Urothelium cell line (cell line): Measurements from ENCODE around the gene EIF4G3.
"Not testable (repeated sequence)": the region's sequence is repeated elsewhere in the genome, so short reads cannot be mapped to it uniquely, and the experiment has no call there.

Source experiments
- DNase-seq: peaks from one replicate; pipeline ENCODE4 v3.0.0; 2011; ENCODE audit warnings: low spot score, mixed read lengths
- FAIRE-seq: peaks from 2 replicates; lab custom pipeline; 2011; peaks lifted over from hg19 to GRCh38; lab: Jason Lieb, UNC

Gene EIF4G3

DNA sequence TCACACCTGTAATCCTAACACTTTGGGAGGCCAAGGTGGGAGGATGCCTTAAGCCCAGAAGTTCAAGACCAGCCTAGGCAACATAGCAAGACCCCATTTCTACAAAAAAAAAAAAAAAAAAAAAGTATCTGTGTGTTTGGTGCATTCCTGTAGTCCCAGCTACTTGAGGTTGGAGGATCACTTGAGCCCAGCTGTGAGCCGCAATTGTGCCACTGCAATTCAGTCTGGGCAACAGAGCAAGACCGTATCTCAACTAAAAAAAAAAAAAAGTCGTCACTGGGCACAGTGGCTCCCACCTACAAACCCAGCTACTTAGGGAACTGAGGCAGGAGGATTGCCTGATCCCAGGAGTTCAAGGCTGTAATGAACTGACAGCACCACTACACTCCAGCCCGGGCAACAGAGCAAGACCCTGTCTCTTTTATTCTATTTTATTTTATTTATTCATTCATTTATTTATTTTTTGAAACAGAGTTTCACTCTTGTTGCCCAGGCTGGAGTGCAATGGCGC lies 8.6 kb upstream of the EIF4G3 start:
- FAIRE-seq (no peak), DNase-seq (no peak)

DNA sequence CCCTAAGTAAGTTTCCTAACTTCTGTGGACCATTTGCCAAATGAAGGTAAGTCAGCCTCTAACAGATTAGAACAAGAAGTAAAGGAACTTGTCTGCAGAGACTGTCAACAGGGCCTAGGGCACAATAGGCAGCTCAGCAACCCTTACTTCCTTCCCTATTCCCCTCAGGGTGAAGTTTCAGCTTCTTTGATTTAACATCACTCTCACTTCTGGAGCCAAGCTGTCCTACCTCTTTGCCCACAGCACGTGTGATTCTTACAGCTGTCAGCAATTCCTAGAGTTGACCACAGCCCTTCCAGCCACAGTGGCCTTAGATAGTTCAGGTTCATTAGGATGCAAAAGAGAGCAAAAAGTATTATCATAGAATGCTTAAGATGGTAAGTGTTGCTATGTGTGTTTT lies 7.6 kb upstream of the EIF4G3 start:
- DNase-seq: no peak
- FAIRE-seq: no peak

DNA sequence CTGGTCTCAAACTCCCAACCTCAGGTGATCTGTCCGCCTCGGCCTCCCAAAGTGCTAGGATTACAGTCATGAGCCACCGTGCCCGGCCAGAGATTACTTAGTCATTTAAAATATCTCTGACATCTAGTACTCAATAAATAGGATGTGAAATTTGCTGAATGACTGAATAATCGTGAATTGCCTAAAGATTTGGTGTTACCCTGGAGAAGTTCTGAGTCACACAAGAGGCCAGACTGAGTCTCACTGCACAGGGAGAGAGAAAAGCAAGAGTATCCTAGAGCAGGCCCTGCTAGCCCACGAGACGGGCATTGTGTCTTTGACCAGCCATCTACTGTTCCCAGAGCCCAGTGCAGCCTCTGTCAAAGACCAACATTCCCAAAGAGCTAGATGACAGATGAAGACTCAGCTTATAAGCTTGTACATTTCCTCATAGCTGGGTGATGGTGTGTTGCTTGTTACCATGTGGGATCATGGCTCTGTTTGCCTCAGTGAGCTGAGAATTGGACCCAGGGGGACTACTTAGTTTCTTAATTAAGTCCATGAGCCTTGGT lies 5.6 kb upstream of the EIF4G3 start:
- no peak for FAIRE-seq
- DNase-seq: no peak

DNA sequence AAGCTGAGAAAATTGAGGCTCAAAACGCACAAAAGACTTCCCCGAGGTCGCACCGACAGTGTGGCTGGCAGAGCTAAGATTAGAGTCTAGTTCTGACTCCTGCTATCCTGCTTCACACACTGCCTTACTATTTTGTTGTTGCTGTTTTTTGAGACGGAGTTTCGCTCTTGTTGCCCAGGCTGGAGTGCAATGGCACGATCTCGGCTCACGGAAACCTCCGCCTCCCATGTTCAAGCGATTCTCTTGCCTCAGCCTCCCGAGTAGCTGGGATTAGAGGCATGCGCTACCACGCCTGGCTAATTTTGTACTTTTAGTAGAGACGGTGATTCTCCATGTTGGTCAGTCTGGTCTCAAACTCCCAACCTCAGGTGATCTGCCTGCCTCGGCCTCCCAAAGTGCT lies 1.6 kb upstream of the EIF4G3 start:
- not testable (repeated sequence) for FAIRE-seq, DNase-seq

DNA sequence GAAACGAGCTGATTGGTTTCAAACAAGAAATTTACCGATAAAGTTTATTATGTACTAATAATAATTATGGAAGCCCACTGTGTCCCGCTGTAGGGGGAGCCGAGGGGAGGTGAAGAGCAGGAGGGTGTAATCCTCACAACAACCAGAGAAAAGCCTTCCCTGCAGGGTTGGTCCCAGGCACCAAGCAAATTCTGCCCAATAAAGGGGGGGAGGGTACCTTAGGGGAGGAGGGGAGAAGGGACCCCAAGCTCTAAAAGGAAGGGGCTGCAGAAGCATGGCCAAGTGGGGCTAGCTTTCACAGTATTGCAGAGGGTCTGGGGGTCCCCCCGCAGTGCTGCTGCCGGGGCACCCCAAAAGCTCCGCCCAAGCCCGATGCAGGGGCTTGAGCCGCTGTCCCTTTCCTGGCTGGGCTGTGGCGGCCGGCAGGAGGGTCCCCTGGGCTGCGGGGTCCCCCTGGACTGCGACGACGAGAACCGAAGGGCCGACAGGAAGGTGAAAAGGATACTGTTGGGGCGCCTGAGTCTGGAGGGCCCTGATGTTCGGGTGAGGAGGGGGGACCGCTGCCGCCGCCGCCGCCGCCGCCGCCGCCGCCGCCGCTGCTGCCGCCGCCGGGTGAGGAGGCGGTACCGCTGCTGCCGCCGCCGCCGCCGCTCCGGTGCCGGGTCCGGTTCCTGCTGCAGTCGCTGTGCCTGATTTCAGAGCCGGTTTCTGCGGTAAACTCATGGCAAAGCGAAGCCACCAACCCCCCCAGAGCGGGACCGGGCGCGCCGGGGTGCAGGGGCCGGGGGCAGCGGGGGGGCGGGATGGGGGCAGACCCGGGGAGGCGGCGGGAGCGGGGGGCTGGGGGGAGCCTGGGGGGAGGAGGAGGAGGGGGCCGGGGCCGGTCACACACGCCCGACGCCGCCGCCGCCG lies 771 bp downstream of the EIF4G3 start:
- DNase-seq (peak; percentile 41), FAIRE-seq (no peak)

DNA sequence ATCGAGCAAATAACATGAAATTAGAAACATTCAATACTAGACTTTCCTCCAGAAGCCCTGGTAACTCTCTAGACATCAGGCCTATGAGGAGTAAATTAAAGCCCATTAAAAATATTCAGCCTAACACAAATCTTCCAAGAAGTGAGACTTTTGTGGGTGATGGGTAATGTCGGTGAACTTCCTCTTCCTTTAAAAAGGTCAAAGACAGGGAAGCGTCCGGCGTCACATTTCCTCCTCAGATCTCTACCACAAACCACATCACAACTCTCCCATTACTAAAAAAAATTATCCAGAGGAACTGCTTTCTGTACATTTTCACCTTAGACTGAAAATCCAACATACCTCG lies 1.4 kb downstream of the EIF4G3 start:
- DNase-seq: no peak
- no peak for FAIRE-seq

DNA sequence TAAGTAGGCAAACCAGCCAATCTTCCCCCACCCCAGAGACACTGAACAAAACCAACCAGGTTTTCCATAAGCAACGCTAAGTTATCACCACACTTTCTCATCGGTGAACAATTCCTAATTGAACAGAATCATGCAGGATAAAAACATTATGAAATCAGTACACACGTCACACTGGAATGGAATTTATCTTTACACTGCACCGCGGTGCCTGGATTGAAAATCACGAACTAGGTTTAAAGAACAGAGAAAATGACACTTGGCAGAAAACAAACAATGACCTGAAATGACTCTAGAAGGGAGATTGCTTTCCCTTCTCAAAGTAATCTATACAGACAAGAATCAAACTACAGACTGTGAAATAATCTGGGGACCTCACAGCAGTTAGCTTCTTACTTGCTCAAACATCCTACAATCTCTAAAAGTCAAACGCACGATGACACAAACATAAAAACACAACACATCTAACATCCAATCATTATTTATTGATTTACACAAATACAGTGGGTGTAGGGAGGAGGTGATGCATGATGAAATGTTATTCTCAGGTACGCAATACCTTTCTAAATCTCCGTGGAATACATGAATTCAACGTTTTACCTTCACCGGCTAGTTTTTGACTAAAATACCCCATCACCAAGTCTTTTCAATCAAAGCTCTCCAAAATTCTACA lies 1.9 kb downstream of the EIF4G3 start:
- DNase-seq (no peak), FAIRE-seq (no peak)

DNA sequence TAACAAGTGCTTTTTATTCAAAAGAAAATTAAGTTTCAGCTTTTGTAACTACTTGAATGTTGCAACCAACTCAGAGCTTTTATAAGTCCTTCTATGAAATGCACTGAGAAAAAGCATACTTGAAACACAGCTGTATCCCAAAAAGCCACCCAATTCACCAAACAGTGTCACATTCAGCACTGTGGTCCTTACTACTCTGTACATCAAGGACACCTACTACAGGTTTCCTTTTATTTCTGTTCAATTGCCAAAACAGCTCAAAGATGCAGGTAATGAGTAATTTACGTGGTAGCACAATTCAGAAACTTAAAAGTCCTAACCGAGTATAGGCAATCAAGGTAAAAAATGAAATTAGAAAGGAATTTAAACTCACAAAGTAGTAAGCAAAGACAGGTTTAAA lies 2.5 kb downstream of the EIF4G3 start:
- FAIRE-seq (no peak), DNase-seq (no peak)

DNA sequence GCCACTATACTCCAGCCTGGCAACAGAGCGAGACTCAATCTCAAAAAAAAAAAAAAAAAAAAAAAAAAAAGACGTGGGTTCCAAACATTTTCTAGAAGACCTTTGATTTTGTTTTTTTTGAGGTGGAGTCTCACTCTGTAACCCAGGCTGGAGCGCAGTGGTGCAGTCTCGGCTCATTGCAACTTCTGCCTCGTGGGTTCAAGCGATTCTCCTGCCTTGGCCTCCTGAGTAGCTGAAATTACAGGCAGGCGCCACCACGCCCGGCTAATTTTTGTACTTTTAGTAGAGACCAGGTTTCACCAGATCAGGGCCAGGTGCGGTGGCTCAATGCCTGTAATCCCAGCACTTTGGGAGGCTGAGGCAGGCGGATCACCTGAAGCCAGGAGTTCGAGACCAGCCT lies 3.6 kb downstream of the EIF4G3 start:
- not testable (repeated sequence) for DNase-seq, FAIRE-seq

DNA sequence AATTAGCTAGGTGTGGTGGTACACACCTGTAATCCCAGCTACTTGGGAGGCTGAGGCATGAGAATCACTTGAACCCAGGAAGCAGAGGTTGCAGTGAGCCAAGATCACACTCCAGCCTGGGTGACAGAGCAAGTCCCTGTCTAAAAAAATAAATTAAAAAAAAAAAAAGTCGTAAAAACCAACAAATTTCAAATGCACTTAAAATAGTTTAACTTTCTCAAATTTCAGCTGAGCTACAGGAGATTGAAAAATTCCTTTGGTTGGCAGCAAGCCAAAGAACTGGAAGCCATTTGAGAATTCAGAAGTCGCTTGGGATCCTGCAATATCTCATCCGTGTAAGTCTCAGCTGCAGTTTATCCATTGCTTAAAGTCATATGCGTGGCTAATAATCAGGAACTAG lies 5.9 kb downstream of the EIF4G3 start:
- FAIRE-seq, DNase-seq: not testable (repeated sequence)

DNA sequence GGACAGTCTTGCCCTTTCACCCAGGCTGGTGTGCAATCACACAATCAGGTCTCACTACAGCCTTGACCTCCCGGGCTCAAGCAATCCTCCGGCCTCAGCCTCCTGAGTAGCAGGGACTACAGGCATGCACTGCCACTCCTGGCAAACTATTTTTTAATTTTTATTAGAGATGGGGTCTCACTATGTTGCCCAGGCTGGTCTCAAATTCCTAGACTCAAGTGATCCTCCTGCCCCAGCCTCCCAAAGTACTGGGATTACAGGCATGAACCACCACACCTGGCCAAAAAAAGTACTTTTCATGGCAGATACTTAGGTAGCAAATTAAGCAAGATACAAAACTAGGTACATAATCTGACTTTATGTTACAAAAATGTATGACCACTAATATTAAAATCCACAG lies 8.3 kb downstream of the EIF4G3 start:
- FAIRE-seq: no peak
- no peak for DNase-seq

DNA sequence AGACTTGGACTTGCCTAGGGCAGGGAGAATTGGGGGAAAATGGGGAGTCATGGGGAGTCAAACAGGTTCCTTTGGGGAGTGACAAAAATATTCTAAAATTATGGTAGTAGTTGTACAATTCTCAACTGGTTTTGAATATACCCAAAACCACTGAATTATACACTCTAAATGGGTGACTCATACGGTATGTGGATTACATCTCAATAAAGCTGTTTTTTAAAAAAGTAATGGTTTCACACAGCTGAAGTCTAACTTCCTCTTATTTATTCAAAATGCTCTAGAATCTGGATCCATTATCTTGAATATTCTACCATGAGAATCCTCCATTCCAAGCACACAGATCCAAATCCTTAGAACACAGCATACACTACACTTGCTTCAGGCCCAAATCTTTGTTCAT lies 11.1 kb downstream of the EIF4G3 start:
- FAIRE-seq (no peak), DNase-seq (no peak)

DNA sequence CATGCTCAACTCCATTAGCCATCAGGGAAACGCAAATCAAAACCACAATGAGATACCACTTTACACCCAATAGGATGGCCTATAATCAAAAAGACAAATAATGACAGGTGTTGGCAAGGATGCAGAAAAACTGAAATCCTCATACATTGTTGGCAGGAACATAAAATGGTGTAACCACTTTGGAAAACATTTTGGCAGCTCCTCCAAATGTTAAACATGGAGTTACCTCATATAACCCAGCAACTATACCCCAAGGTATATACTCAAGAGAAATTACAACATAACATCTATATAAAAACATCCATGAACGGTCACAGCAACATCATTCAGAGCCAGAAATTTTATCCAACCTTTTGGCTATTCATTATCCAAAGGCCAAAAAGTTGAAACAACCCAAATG lies 11.6 kb downstream of the EIF4G3 start:
- FAIRE-seq: no peak
- no peak for DNase-seq

DNA sequence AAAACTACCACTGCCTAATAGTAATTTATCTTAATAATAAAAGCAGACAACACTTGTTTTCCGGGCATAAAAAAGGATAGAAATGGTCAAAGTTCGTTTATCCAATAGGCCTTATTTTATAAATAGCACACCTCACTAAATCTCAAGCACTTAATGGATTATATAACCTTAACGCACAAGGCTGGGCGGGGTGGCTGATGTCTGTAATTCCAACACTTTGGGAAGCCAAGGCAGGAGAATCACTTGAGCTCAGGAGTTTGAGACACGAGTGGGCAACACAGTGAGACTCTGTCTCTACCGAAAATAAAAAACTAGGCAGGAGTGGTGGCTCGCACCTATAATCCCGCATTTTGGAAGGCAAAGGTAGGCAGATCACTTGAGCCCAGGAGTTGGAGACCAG lies 12.4 kb downstream of the EIF4G3 start:
- DNase-seq (no peak), FAIRE-seq (no peak)

DNA sequence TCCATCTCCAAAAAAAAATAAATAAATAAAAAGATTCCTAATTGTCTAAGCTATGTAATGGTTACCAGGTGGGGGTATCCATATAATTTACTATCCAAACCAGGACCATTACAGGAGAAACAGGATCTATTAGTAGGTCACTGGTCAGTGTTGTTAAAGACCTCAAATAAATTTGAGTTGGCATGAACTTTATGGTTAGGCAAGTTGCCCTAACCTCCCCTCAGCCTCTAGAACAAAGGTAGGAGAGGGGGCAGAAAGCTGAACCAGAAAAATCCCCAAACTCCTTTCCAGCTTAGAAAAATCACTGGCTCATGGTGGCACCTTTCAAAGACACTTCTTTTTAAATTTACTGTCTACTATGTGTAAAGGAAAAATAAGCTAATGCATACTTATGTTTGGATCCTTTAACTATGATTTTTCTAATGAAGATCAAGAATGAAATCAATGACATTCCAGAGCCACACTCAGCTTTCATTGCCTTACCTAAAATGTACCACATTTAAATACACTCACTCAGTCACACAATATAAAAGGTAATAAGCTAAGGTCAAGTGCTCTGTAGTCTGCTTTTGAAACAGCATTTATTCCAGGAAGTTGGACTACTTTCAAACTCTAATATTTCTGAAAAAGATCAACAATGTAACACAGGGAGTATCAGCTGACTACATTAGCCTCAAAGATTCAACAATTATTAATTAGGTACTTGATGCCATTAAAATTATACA lies 13.8 kb downstream of the EIF4G3 start:
- DNase-seq: no peak
- FAIRE-seq: no peak

DNA sequence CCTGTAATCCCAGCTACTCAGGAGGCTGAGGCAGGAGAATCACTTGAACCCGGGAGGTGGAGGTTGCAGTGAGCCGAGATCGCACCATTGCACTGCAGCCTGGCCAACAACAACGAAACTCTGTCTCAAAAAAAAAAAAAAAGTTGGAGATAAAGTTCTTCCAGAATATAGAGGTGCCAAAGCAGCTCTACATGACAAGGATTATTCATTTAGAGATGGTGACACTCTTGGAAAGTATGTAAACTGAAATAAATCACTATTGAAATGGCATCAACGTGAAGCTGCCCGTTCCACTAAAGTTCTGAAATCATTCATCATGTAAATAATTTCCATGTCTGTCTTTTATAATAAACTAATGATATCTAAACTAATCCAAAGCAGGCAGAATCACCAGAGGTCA lies 14.9 kb downstream of the EIF4G3 start:
- FAIRE-seq (no peak), DNase-seq (no peak)

DNA sequence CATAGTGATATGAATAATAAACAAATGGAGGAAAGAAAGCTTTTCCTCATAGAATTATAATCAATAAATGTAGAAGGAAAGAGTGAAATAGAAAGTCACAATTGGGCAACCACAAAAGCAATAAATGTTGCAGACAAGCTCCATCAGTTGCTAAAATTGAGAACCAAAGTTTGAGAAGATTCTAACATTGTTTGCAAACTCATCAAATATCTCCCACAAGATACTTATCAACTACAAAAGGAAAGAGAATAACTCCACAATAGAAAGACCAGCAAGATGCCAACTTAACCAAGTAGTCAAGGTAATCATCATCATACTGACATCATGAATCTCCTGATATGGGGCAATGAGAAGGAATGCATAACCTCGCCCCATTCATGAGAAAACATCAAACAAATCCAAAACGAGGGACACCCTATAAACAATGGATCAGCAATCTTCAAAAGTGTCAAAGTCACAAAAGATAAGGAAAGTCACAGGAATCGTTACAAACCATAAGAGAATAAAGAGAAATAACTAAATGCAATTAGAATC lies 16.4 kb downstream of the EIF4G3 start:
- DNase-seq (no peak), FAIRE-seq (no peak)

DNA sequence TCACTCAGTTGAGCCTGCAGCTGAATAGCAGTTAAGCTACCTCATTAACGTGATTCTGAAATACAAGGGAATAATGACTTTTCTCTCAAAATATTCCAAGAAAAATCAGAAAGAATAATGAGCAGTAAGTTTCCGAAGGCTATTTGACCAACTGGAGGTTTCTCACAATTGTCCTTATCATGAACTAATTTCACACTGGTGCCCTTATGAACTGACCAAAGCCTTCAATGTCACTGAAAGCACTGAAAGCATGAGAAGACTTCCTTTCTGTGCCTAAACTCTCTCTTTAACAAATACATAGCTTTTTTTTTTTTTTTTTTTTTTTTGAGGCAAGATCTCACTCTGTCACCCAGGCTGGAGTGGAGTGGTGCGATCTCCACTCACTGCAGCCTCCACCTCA lies 18.8 kb downstream of the EIF4G3 start:
- FAIRE-seq (no peak), DNase-seq (no peak)

DNA sequence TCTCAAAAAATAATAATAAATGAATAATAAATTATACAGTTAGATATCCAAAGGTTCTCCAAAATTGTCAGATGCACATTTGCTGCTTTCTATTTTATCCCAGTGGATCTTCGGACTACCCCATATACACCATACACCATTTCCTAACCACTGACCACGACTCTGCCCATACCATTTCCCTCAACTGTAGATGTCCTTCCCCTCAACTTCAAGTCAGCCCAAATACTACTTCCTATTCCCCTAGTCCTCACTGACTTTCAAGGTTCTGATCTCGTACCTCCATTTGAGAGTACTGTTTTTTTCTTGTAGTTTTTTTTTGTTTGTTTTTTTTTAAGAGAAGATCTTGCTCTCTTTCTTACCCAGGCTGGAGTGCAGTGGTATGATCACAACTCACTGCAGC lies 19.6 kb downstream of the EIF4G3 start:
- FAIRE-seq: no peak
- DNase-seq: no peak

DNA sequence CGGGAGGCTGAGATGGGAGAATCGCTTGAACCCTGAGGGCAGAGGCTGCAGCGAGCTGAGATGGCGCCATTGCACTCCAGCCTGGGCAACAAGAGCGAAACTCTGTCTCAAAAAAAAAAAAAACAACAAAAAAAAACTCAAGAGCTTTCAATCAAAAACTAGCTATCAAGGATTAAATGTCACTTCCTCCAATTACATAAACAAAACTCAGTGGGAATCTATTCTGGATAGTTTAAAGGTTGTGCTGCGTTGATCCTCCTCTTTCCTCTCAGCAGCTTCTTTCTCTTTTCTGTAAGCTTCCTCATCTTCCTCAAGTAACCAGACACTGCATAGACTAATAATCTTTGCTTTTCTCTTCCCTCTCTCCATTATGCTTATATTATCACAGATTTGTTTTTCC lies 20.7 kb downstream of the EIF4G3 start:
- no peak for FAIRE-seq

DNA sequence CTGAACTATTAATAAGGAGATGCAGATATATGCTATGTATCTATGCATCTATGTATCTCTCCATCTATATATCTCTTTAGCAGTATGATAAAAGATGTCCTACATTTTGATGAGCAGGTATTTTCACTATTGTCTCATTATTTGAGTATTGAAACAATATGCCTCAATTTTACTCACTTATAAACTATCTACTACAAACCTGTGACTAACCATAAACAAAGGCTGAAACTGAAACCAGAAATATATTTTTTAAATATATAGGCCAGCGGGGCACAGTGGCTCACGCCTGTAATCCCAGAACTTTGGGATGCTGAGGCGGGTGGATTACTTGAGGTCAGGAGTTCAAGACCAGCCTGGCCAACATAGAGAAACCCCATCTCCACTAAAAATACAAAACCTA lies 22.0 kb downstream of the EIF4G3 start:
- FAIRE-seq (no peak), DNase-seq (no peak)

More for the DNA sequence above, 20.7 kb downstream of the EIF4G3 start:
- no peak for DNase-seq
